Measurements from ENCODE around the gene LAMB3. TPM values are rescaled to one million over a fixed set of nuclear protein-coding genes. Genes with fewer than 3 reads are reported as not detected.

LAMB3 gene
- total RNA-seq, 2 experiments from 2014 or later = 0.25 to 0.31 TPM

Small RNA genes within 50 kb of the gene (microRNA-seq; reads per million reads assigned to microRNA genes)
- gene MIR4260 (ENCODE audit: borderline microRNAs expressed, borderline replicate concordance) = not detected

Other genes starting within 250 kb of the LAMB3 start
- not detected for gene CAMK1G, start 68.7 kb downstream of the LAMB3 start, total RNA-seq
- gene G0S2, start 23.0 kb upstream of the LAMB3 start, total RNA-seq = 1 to 10 TPM; 6.4 to 6.8 TPM
- gene HSD11B1, start 52.4 kb upstream of the LAMB3 start, total RNA-seq = under 1 TPM in 1 of 2 experiments, not detected in 1; 0.33 TPM
- gene TRAF3IP3, start 103.6 kb upstream of the LAMB3 start, total RNA-seq = 100 to 1,000 TPM; 279 to 290 TPM
- under 1 TPM; 0.63 to 0.67 TPM for gene C1orf74, start 132.1 kb upstream of the LAMB3 start, total RNA-seq
- gene IRF6, start 153.7 kb upstream of the LAMB3 start, total RNA-seq = 1 to 10 TPM in 1 of 2 experiments, under 1 TPM in 1; 0.74 to 1.7 TPM
- 1 to 10 TPM; 6.0 to 6.4 TPM for gene UTP25, start 175.5 kb upstream of the LAMB3 start, total RNA-seq